Hepatocyte (in vitro differentiated cells): ENCODE data around the gene MAP7. TPM values are rescaled to one million over a fixed set of nuclear protein-coding genes. Genes with fewer than 3 reads are reported as not detected.
A peak's percentile ranks its signal among the peaks of the same experiment; 100 is the strongest.
"Not testable (repeated sequence)": the region's sequence is repeated elsewhere in the genome, so short reads cannot be mapped to it uniquely, and the experiment has no call there.

Experiments used
- DNase-seq: peaks from one replicate; pipeline ENCODE4 v3.0.0-alpha.2; 2016; ENCODE audit warnings: low spot score
- H2AFZ ChIP-seq: fragments of 200-600 bp; sonication (generic); 2 replicates; pipeline ENCODE4 v1.6.0; 2016; ENCODE audit warnings: antibody characterized with exemption, mild to moderate bottlenecking
- H3K27ac ChIP-seq: fragments of 200-600 bp; sonication (generic); 2 replicates; pipeline ENCODE4 v1.5.1; 2016; ENCODE audit warnings: mild to moderate bottlenecking
- H3K27me3 ChIP-seq: fragments of 200-600 bp; sonication (generic); 2 replicates; pipeline ENCODE4 v1.6.1; 2016
- H3K36me3 ChIP-seq: fragments of 200-600 bp; sonication (generic); replicated peaks from 2 replicates; pipeline ENCODE4 v1.5.1; 2016; ENCODE audit warnings: low read depth; ENCODE audit not compliant: insufficient read depth
- H3K4me1 ChIP-seq: fragments of 200-600 bp; sonication (generic); 2 replicates; pipeline ENCODE4 v1.5.1; 2016; ENCODE audit warnings: mild to moderate bottlenecking, moderate library complexity; ENCODE audit not compliant: insufficient read depth
- H3K4me2 ChIP-seq: fragments of 200-600 bp; sonication (generic); 2 replicates; pipeline ENCODE4 v1.6.0; 2016
- H3K4me3 ChIP-seq: fragments of 200-600 bp; sonication (generic); 2 replicates; pipeline ENCODE4 v1.5.1; 2016; ENCODE audit warnings: mild to moderate bottlenecking
- H3K79me2 ChIP-seq: fragments of 200-600 bp; sonication (generic); 2 replicates; pipeline ENCODE4 v1.6.0; 2017; ENCODE audit warnings: mild to moderate bottlenecking
- H3K9me2 ChIP-seq: fragments of 200-600 bp; sonication (generic); replicated peaks from 2 replicates; pipeline ENCODE4 v1.6.0; 2017; ENCODE audit warnings: mild to moderate bottlenecking; ENCODE audit not compliant: insufficient read depth
- H3K9me3 ChIP-seq: fragments of 200-600 bp; sonication (generic); 2 replicates; pipeline ENCODE4 v1.5.1; 2016; ENCODE audit warnings: low read depth, mild to moderate bottlenecking
- H4K20me1 ChIP-seq: fragments of 200-600 bp; sonication (generic); 2 replicates; pipeline ENCODE4 v1.6.0; 2016; ENCODE audit warnings: mild to moderate bottlenecking; ENCODE audit not compliant: insufficient read depth, poor library complexity, severe bottlenecking
- EZH2 ChIP-seq: fragments of 200-600 bp; sonication (generic); IDR thresholded peaks from 2 replicates; pipeline ENCODE4 v1.6.1; 2016; ENCODE audit warnings: antibody characterized with exemption, mild to moderate bottlenecking, borderline replicate concordance
- EZH2phosphoT487 ChIP-seq: fragments of 200-600 bp; sonication (generic); IDR thresholded peaks from one replicate; pipeline ENCODE4 v1.6.1; 2018; ENCODE audit warnings: antibody characterized with exemption, mild to moderate bottlenecking, low read depth, moderate library complexity; ENCODE audit not compliant: unreplicated experiment, severe bottlenecking
- WGBS: methylation state at CpG from one replicate; pipeline ENCODE4 v1.1.6; 2016; ENCODE audit warnings: low lambda C conversion rate; ENCODE audit errors: missing lambda C conversion rate; 5-methylcytosine and 5-hydroxymethylcytosine counted together
- polyA plus RNA-seq: library from polyadenylated mRNA; unstranded; fragments of >200 nt; fragmentation: Nextera tagmentation; extraction: Ambion mirVana; gene quantifications from 2 replicates; pipeline ENCODE4 v1.2.1, GENCODE V29; 2016
- total RNA-seq: library from RNA; depleted of rRNA; stranded (reverse); fragments of >200 nt; gene quantifications from 2 replicates; pipeline ENCODE4 v1.2.3, GENCODE V29; 2014
- TF ChIP-seq, protein P1 (sequence below): fragments of 200-600 bp; sonication (generic); IDR thresholded peaks from 2 replicates; pipeline ENCODE4 v1.5.1; 2016; ENCODE audit warnings: antibody characterized with exemption, mild to moderate bottlenecking; ENCODE audit not compliant: poor library complexity

Gene MAP7
- total and polyA plus RNA-seq, 2 experiments from 2014 or later = 13.4 to 22.9 TPM

GRCh38 chr6:136591617-136592016, 41.4 kb upstream of the MAP7 start:
- no peaks in the 10 kb centered on the region for H4K20me1 ChIP-seq
- H3K9me3 ChIP-seq = no peaks in the 10 kb centered on the region
- no peak overlapping the region for H2AFZ ChIP-seq
- H3K4me1 ChIP-seq = no peaks in the 10 kb centered on the region
- no peaks in the 10 kb centered on the region for H3K9me2 ChIP-seq
- TF ChIP-seq EZH2 (no peak), EZH2phosphoT487 (no peak)
- TF ChIP-seq, protein P1, sequence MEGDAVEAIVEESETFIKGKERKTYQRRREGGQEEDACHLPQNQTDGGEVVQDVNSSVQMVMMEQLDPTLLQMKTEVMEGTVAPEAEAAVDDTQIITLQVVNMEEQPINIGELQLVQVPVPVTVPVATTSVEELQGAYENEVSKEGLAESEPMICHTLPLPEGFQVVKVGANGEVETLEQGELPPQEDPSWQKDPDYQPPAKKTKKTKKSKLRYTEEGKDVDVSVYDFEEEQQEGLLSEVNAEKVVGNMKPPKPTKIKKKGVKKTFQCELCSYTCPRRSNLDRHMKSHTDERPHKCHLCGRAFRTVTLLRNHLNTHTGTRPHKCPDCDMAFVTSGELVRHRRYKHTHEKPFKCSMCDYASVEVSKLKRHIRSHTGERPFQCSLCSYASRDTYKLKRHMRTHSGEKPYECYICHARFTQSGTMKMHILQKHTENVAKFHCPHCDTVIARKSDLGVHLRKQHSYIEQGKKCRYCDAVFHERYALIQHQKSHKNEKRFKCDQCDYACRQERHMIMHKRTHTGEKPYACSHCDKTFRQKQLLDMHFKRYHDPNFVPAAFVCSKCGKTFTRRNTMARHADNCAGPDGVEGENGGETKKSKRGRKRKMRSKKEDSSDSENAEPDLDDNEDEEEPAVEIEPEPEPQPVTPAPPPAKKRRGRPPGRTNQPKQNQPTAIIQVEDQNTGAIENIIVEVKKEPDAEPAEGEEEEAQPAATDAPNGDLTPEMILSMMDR = no peak
- H3K36me3 ChIP-seq = no peaks in the 10 kb centered on the region
- WGBS = 91% methylated on average over 1 of the region's 1 CpG
- no peak for DNase-seq
- no peak overlapping the region for H3K27ac ChIP-seq
- H3K4me3 ChIP-seq = no peak overlapping the region
- no peaks in the 10 kb centered on the region for H3K79me2 ChIP-seq
- no peak overlapping the region for H3K4me2 ChIP-seq
- H3K27me3 ChIP-seq = no peaks in the 10 kb centered on the region

GRCh38 chr6:136590846-136591245, 40.6 kb upstream of the MAP7 start:
- H3K4me2 ChIP-seq, H3K79me2 ChIP-seq, H4K20me1 ChIP-seq, DNase-seq, H3K36me3 ChIP-seq, H3K4me1 ChIP-seq, H3K9me3 ChIP-seq, H3K27ac ChIP-seq, H3K27me3 ChIP-seq, H2AFZ ChIP-seq, H3K4me3 ChIP-seq, H3K9me2 ChIP-seq: not testable (repeated sequence)
- WGBS = 97% methylated on average over 2 of the region's 2 CpGs

DNA sequence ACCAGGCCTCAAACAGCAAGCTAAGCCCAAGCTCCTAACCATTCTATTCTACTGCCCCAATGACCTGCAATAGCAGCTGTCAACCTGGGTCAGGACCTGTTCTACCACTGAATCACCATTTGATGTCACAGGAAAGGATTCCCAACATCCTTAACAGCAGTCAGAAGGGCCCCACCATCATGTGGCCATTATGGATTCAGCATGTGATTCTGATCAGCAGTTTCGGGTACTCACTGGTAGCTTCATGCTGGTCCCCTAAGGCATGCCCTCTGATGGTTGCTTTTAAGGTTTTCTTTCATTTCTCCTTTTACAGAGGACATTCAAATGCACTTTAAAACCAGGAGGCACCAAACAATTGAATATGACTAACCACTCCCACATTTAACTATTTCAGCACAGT, 37.3 kb upstream of the MAP7 start:
- H3K36me3 ChIP-seq = no peaks in the 10 kb centered on the region
- no peaks in the 10 kb centered on the region for H3K27me3 ChIP-seq
- H3K4me1 ChIP-seq = no peaks in the 10 kb centered on the region
- H3K4me3 ChIP-seq = no peak overlapping the region
- 100% methylated on average over 1 of the region's 1 CpG for WGBS
- no peak for DNase-seq
- no peaks in the 10 kb centered on the region for H3K9me3 ChIP-seq
- no peak overlapping the region for H2AFZ ChIP-seq
- H4K20me1 ChIP-seq = no peaks in the 10 kb centered on the region
- no peaks in the 10 kb centered on the region for H3K79me2 ChIP-seq
- no peak overlapping the region for H3K4me2 ChIP-seq
- TF ChIP-seq EZH2phosphoT487 (no peak), EZH2 (no peak)
- no peaks in the 10 kb centered on the region for H3K9me2 ChIP-seq
- H3K27ac ChIP-seq = no peak overlapping the region

DNA sequence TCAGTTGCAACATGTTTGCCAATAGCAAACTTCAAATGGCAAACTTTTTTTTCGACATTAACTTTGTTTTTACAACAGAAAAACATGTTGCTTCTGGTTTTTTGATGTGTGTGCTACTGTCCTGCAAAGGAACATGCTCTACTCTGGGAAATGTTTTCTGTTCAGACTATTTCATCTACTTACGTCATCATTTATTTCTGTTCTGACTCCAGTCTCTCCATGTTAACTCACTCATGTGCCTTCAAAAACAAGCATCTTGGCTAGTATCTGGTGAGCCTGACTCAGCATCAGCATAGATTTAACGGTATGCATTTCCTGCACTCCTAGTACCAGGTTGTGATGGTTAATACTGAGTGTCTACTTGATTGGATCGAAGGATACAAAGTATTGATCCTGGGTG, 36.1 kb upstream of the MAP7 start:
- Histone ChIP-seq H3K36me3 (no peaks in the 10 kb centered on the region), H3K9me3 (no peaks in the 10 kb centered on the region), H3K4me1 (no peaks in the 10 kb centered on the region), H3K27me3 (no peaks in the 10 kb centered on the region), H4K20me1 (no peaks in the 10 kb centered on the region), H2AFZ (no peak overlapping the region), H3K4me3 (no peak overlapping the region), H3K4me2 (no peak overlapping the region), H3K27ac (no peak overlapping the region), H3K79me2 (no peaks in the 10 kb centered on the region), H3K9me2 (no peaks in the 10 kb centered on the region)
- TF ChIP-seq EZH2 = no peak
- no peak for TF ChIP-seq EZH2phosphoT487
- TF ChIP-seq, protein P1 = no peak
- whole genome bisulfite sequencing = 74% methylated on average over 4 of the region's 4 CpGs
- DNase-seq = peak; percentile 22

GRCh38 chr6:136585523-136585922, 35.3 kb upstream of the MAP7 start:
- H3K27me3 ChIP-seq, H3K4me3 ChIP-seq, H3K27ac ChIP-seq, H3K36me3 ChIP-seq, H2AFZ ChIP-seq, H4K20me1 ChIP-seq, H3K4me2 ChIP-seq, H3K79me2 ChIP-seq, H3K9me2 ChIP-seq, DNase-seq, H3K9me3 ChIP-seq, H3K4me1 ChIP-seq: not testable (repeated sequence)
- WGBS = 98% methylated on average over 2 of the region's 2 CpGs

GRCh38 chr6:136584290-136584689, 34.1 kb upstream of the MAP7 start:
- 89% methylated on average over 5 of the region's 5 CpGs for WGBS
- H2AFZ ChIP-seq, H3K9me2 ChIP-seq, H3K79me2 ChIP-seq, H3K9me3 ChIP-seq, H3K4me1 ChIP-seq, H4K20me1 ChIP-seq, H3K36me3 ChIP-seq, H3K4me2 ChIP-seq, H3K27ac ChIP-seq, H3K4me3 ChIP-seq, DNase-seq, H3K27me3 ChIP-seq: not testable (repeated sequence)
